Upper lobe of left lung (tissue), 4 donors: ENCODE data around the gene COX4I2.

Experiments used
- CTCF ChIP-seq, 6 experiments: fragments of 450-650 bp in 4 of 6; fragments of 200-600 bp in 2 of 6; sonication (generic) in 2 of 6; IDR thresholded peaks; one replicate each; pipeline ENCODE4 v1.5.1; 2016 to 2019; ENCODE audit warnings: antibody characterized with exemption in 6 of 6
- POLR2A ChIP-seq, 4 donors: fragments of 450-650 bp; IDR thresholded peaks; one replicate each; pipeline ENCODE4 v1.5.1; 2016 to 2017; ENCODE audit warnings: antibody characterized with exemption in 4 of 4, mild to moderate bottlenecking in 2 of 4
- POLR2AphosphoS5 ChIP-seq, 2 donors: sonication (generic); formaldehyde crosslinking; IDR thresholded peaks; one replicate each; pipeline ENCODE4 v1.5.1; 2017; ENCODE audit warnings: antibody characterized with exemption in 2 of 2

- TF ChIP-seq CTCF (IDR thresholded peaks at IDR 0.05) (no peak), POLR2AphosphoS5 (IDR thresholded peaks at IDR 0.05) (no peak), POLR2A (IDR thresholded peaks at IDR 0.05) (no peak)
Observed at GRCh38 chr20:31620246-31620645, 17.5 kb upstream of the COX4I2 start.
